NCI-H2227 (cell line): Measurements from ENCODE around the gene AHDC1.
"Not testable (repeated sequence)": the region's sequence is repeated elsewhere in the genome, so short reads cannot be mapped to it uniquely, and the experiment has no call there.

Experiments used
- DNase-seq: peaks from one replicate; lab custom pipeline; 2025; ENCODE audit not compliant: unreplicated experiment; lab: John Stamatoyannopoulos, UW

Gene AHDC1

DNA sequence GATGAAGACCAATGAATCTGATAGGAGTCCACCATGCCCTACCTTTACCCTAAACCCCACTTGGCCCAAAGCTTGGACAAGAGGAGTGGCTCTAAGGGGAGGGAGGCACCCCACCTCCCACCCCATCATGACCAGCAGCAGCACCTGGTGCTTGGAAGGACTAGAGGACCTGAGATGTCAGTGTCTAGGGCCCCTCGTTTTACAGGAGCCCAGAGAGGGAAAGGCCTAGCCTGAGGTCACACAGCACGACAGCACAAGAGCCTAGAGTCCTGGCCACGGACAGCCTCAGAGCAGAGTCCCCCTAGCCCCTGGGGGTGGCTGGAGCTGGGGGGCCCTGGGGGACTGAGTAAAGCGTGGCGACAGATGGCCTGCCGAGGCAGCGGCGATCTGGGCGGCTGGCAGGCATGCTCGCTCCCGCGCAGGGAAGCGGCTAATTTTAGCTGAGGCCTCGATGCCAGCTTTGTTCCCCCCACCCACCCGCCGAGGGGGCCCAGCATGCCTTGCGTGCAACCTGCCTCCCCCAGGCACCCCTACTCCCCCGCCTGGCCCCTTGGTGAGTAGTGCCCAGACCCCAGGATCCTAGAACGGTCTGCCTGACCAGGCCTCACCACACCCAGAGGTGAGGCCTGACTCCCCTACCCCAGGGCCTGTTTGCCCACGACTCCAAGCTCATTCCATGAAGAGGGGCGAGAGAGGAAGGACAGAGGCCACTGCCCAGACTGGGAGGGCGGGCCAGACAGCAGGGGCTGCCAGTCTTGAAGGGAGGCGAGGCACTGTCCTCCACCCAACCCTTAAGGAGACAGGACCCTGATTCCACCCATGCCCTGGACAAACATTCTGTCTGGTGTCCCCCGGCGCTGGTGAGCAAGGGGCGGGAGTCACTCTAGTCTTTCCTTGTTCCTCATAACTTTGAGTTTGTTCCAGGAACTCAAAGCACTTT, 39.0 kb downstream of the AHDC1 start:
- DNase-seq = no peak

DNA sequence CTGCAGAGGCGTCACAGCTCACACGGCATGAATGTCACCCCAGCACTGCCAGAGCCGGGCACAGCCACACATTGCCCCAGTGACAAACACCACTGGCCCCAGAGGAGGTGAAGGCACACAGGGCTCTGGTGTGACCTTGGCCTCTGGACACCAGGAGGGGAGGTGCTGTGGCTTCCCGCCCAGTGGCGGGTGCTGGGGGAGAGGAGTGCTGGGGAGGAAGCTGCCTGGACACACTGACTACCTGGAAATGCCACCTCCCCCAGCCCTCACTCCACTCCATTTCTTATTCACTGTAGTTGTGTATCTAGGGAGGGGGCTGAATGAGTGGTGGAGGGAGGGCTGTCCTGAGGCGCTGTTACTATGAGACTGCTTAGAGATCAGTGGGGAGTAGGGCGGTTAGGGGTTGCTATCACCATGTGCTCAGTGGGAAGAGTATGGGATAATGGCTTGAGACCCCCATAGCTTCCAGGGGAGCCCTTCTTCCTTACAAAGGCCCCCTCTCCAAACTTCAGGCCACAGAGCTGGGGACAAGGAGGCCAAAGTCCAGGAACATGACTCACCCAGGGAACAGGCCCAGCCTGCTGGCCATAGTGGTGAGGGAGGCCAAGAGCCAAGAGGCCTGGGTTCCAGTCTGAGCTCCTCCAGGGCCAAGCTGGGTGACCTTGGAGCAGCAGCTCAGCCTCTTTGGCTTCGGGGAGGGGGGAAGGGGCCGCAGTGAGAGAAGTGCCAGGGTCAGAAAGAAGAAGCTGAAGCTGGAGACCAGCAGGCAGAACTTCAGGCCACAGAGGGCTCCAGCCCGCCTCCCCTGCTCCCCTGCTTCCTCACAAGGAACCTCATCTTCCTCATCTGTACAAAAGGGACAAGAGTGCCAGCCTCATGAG, 40.1 kb downstream of the AHDC1 start:
- DNase-seq = no peak

- DNase-seq = no peak
Observed at GRCh38 chr1:27563341-27563590, 40.7 kb downstream of the AHDC1 start.

GRCh38 chr1:27562534-27563340, 41.2 kb downstream of the AHDC1 start:
- no peak for DNase-seq

GRCh38 chr1:27562021-27562420, 41.9 kb downstream of the AHDC1 start:
- no peak for DNase-seq

DNA sequence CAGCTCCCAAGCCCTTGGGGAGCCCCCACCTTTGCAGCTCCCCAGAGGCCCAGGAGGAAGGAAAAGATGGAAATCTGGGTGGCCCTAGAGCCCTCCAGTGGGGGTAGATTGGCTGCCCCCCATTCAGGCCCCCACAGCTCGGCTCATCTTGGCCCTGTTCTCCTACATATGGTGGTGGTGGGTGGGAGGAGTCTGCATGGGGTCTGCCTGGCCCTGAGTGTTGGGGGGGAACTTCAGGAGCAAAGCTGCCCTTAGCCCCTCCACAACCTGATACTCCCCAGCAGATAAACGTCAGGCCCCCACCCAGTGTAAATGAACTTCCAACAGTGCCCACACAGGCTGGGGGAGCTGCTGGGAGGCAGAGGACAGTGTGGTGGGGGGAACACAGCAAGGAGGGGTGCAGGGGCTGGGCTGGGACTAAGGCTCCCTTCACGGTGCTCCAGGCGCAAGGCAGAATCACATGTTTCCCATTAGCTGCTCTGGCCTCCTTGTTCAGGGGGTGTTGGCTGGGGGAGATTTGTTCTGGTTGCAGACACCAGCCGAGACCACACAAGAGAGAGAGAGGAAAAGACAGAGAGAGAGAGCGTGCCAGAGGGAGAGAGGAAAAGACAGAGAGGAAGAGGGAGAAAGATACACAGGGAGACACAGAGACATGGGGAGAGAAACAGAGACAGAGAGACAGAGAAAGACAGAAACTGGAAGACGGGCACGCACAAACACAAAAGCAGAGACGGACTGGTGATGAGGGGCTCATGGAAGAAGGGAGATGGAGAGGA, 42.6 kb downstream of the AHDC1 start:
- DNase-seq = no peak

GRCh38 chr1:27560268-27561123, 43.4 kb downstream of the AHDC1 start:
- peak; percentile 22 for DNase-seq

DNA sequence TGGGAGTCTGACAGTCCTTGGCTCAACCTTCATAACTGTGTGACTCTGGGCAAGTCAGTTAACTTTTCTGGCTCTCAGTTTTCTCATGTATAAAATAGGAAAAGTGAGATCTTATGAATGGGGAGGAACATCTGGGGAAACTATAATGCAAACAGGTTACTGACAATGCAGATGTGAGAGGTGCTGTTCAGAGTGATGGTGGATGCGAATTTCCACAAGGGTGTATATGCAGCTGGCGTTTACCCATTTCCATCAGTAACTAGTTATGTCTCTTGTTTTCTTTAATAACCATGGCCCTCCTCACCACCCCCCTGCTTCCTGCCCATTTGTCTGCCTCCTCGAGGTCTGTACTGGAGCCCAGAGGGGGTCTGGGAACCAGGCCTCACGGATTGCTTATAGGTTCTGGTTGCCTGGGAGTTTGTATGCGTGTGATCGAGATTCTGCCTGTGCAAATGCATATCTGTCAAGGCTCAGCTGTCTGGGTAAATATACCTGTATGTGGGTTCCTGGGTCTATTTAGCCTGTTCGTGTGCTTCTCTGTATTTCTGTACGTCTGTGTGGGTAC, 44.4 kb downstream of the AHDC1 start:
- DNase-seq = no peak

DNA sequence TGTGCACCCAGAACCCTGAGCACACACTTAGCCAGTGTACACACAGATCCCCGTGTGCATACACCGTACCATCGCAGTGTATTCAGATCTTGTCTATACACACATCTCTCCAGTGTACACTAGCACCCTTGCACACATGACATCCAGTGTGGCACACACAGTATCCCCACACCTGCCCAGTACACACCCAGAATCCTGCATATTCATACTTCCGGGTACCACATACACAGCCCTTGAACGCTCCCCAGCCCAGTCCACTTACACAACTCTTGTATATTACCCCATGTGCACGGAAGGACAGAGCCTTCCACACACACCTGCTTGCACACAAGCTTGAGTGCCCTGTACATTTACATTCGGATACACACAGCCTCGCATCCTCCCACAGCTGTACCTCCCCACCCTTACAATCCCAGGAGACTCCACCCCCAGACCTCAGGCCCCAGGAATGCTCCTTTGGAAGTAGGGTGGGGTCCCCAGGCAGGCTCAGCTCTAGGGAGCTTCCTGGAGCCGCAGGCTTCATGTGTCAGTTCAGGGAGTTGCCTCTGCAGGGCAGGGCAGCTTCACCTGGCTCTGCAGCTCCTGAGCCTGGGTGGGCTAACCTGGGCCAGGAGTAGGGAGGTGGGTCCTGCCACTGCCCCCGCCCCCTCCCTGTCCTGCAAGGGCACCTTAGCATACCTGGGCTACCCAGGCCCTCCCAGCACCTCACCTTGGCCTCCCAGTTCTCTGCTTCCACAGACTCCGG, 46.2 kb downstream of the AHDC1 start:
- DNase-seq = no peak

GRCh38 chr1:27556781-27557595, 47.0 kb downstream of the AHDC1 start:
- peak; percentile 87 for DNase-seq

GRCh38 chr1:27556435-27556780, 47.5 kb downstream of the AHDC1 start:
- no peak for DNase-seq

GRCh38 chr1:27555700-27556424, 48.1 kb downstream of the AHDC1 start:
- DNase-seq = peak; percentile 31

DNA sequence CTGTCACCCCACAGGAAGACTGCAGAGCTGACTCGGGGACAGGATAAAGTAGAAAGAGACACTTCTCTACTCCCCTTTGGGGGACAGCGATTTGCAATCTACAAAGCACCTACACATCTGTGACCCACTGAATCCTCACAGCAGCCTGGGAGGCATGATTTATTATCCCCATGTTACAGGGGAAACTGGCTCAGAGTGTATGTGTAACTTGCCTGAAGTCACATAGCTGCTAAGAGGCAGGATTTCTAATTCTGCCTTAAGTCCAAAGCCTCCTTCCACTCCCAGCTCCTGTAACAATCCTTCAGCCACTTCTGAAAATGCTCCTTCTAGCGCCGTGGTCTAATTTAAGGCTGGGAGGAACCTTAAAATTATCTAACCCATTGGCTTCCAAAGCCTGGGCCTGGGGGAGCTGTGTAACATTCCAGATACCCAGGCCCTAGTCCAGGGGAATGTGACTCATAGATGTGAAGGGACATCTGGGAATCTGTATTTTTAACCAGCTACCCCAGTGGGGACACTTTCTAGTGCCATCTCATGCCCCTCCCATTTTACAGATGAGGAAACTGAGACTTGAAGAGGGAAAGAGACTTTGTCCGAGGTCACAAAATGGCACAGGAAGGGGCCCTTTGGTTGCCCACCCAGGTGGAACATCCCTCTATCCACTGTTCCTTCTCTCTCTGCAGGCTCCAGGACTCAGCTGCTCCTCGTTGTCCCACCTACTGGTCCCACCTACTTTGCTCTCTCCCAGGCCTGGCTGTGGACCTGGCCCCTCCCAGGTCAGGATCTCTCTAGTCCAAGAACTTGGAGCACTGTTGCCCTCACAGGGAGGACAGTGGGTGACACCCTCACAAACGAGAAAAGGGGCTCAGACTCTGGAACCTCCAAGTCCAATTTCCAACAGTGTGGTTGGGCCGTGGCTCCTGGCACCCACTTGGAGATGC, 48.9 kb downstream of the AHDC1 start:
- DNase-seq = no peak

DNA sequence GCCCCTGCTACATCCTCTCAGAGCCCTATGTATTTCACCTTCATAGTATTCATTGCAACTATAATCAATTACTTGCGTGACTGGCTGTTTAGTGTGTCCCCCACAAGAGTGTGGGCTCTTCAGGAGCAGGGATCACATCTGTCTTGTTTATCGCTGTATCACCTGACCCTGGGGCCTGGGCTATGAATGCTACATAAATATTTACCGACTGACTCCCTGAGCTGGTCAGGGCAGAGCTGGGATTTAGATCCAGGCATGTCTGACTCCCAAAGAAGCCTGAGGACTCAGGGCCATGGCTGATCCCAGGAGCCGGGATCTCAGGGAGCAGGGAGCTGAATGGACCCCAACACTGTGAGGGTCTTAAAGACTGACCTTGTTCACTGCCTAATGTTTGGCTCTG, 49.7 kb downstream of the AHDC1 start:
- no peak for DNase-seq

GRCh38 chr1:27553823-27554222, 50.1 kb downstream of the AHDC1 start:
- DNase-seq = not testable (repeated sequence)

DNA sequence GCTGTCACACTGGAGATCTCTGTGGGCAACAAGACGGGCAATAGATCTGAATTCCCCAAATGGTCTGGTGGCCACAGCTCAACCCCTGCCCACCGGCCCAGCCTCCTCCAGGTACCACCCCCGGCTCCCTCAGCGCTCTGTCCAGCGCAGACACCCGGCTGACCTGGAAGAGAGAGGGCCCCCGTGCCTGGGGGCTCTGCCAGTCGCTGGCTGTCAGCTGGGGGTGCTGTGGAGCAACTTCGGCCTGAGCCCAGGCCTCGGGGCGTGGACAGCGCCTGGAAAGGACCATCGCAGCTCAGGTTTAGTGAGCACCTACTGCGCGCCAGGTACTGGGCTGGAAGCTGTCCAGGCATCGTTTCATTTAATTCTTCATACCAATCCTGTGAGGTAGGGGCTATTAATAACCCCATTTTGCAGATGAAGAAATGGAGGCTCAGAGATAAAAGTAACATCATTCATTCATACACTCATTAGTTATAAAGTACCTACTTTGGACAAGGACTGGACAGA, 51.0 kb downstream of the AHDC1 start:
- no peak for DNase-seq
